ENCODE measurements around the gene ADPRH. TPM values are rescaled to one million over a fixed set of nuclear protein-coding genes. Genes with fewer than 3 reads are reported as not detected.

The ADPRH gene
- total RNA-seq, 1 experiment from 2014 or later, result 3.6 TPM

- H3K9me3 Mint-ChIP-seq, result no peaks in the 10 kb centered on the region
- peaks cover 12% of the 10 kb centered on the region for H3K4me1 Mint-ChIP-seq
Observed at GRCh38 chr3:119600732-119601131, 21.4 kb downstream of the ADPRH start.

GRCh38 chr3:119601154-119601553 lies 21.9 kb downstream of the ADPRH start:
- DNase-seq (ENCODE audit: low spot score) (no peak), ATAC-seq (no peak)
- peaks cover 12% of the 10 kb centered on the region for H3K4me1 Mint-ChIP-seq
- H3K27ac Mint-ChIP-seq, result no peak overlapping the region
- CTCF ChIA-PET, result interaction anchor here (0.6 to 2.9 kb wide), 29 partner anchors 8 to 173 kb away, joined by 3 to 12 read pairs (median 5); partner anchors contain the start of genes ADPRH, COX17 and POPDC2
- POLR2A ChIA-PET, result no interaction called here
- no peak overlapping the region for H3K4me3 Mint-ChIP-seq
- no peaks in the 10 kb centered on the region; the same call in none of the 2 replicates for H3K27me3 Mint-ChIP-seq (ENCODE audit: low read depth)
- TF ChIP-seq MYBL2 (CRISPR knock-in tag; IDR thresholded peaks at IDR 0.05), result no peak
- no peak for TF ChIP-seq ZSCAN18 (CRISPR knock-in tag; IDR thresholded peaks at IDR 0.05)
- no peak for TF ChIP-seq ELF4 (CRISPR knock-in tag; IDR thresholded peaks at IDR 0.05; ENCODE audit: low read depth)
- TF ChIP-seq MLX (CRISPR knock-in tag; IDR thresholded peaks at IDR 0.05), result no peak
- no peak for TF ChIP-seq NFE2L1 (CRISPR knock-in tag; IDR thresholded peaks at IDR 0.05)
- TF ChIP-seq NR2C2 (CRISPR knock-in tag; IDR thresholded peaks at IDR 0.05), result no peak
- TF ChIP-seq USF2 (CRISPR knock-in tag; IDR thresholded peaks at IDR 0.05), result no peak
- no peak for TF ChIP-seq RORB (CRISPR knock-in tag; IDR thresholded peaks at IDR 0.05)
- TF ChIP-seq ATF1 (CRISPR knock-in tag; IDR thresholded peaks at IDR 0.05), result no peak
- no peaks in the 10 kb centered on the region for H3K36me3 Mint-ChIP-seq
- no peaks in the 10 kb centered on the region for H3K9me3 Mint-ChIP-seq

More at GRCh38 chr3:119600732-119601131, 21.4 kb downstream of the ADPRH start:
- ATAC-seq, result peak; percentile 99
- Mint-ChIP-seq H3K27me3 (ENCODE audit: low read depth) (no peaks in the 10 kb centered on the region; the same call in none of the 2 replicates), H3K27ac (no peak overlapping the region), H3K36me3 (no peaks in the 10 kb centered on the region), H3K4me3 (no peak overlapping the region)
- peak; percentile 71 for DNase-seq (ENCODE audit: low spot score)
- CTCF ChIA-PET, result interaction anchor here (0.5 to 2.9 kb wide), 37 partner anchors 8 to 426 kb away, joined by 3 to 12 read pairs (median 5); partner anchors contain the start of genes ADPRH, COX17 and POPDC2
- POLR2A ChIA-PET, result interaction anchor here (0.6 kb wide), 1 partner anchor 103 kb away, joined by 3 read pairs; the partner anchor contains the start of gene TIMMDC1
- TF ChIP-seq, protein P1, sequence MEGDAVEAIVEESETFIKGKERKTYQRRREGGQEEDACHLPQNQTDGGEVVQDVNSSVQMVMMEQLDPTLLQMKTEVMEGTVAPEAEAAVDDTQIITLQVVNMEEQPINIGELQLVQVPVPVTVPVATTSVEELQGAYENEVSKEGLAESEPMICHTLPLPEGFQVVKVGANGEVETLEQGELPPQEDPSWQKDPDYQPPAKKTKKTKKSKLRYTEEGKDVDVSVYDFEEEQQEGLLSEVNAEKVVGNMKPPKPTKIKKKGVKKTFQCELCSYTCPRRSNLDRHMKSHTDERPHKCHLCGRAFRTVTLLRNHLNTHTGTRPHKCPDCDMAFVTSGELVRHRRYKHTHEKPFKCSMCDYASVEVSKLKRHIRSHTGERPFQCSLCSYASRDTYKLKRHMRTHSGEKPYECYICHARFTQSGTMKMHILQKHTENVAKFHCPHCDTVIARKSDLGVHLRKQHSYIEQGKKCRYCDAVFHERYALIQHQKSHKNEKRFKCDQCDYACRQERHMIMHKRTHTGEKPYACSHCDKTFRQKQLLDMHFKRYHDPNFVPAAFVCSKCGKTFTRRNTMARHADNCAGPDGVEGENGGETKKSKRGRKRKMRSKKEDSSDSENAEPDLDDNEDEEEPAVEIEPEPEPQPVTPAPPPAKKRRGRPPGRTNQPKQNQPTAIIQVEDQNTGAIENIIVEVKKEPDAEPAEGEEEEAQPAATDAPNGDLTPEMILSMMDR (IDR thresholded peaks at IDR 0.05), result peak; percentile 43; the same call in 1 of the 2 replicates
- TF ChIP-seq EMX1 (CRISPR knock-in tag; IDR thresholded peaks at IDR 0.05) (no peak), ZNF423 (CRISPR knock-in tag; IDR thresholded peaks at IDR 0.05) (peak; percentile 72)

GRCh38 chr3:119602676-119603075 lies 23.4 kb downstream of the ADPRH start:
- ChIA-PET CTCF (no interaction called here), POLR2A (no interaction called here)
- no peak overlapping the region for H3K4me3 Mint-ChIP-seq
- H3K4me1 Mint-ChIP-seq, result peaks cover 12% of the 10 kb centered on the region
- H3K9me3 Mint-ChIP-seq, result no peaks in the 10 kb centered on the region
- H3K27ac Mint-ChIP-seq, result no peak overlapping the region
- ATAC-seq (no peak), DNase-seq (ENCODE audit: low spot score) (no peak)
- no peaks in the 10 kb centered on the region; the same call in 1 of the 2 replicates for H3K27me3 Mint-ChIP-seq (ENCODE audit: low read depth)
- H3K36me3 Mint-ChIP-seq, result no peaks in the 10 kb centered on the region
- TF ChIP-seq RELA (CRISPR knock-in tag; IDR thresholded peaks at IDR 0.05; ENCODE audit: borderline replicate concordance), result no peak
- no peak for TF ChIP-seq KAT7 (CRISPR knock-in tag; IDR thresholded peaks at IDR 0.05; ENCODE audit: borderline replicate concordance)
- no peak for TF ChIP-seq HMGA2 (CRISPR knock-in tag; IDR thresholded peaks at IDR 0.05)
- no peak for TF ChIP-seq ZNF423 (CRISPR knock-in tag; IDR thresholded peaks at IDR 0.05)
- TF ChIP-seq MXD4 (CRISPR knock-in tag; IDR thresholded peaks at IDR 0.05; ENCODE audit: borderline replicate concordance), result no peak
- no peak for TF ChIP-seq ETV6 (CRISPR knock-in tag; IDR thresholded peaks at IDR 0.05)
- no peak for TF ChIP-seq TP53 (CRISPR knock-in tag; IDR thresholded peaks at IDR 0.05)
- TF ChIP-seq NFATC4 (CRISPR knock-in tag; IDR thresholded peaks at IDR 0.05), result no peak
- TF ChIP-seq ZMAT4 (CRISPR knock-in tag; IDR thresholded peaks at IDR 0.05), result no peak
- no peak for TF ChIP-seq NR3C1 (CRISPR knock-in tag; conservative IDR thresholded peaks at IDR 0.05; ENCODE audit: low read depth)
- no peak for TF ChIP-seq USF1 (CRISPR knock-in tag; IDR thresholded peaks at IDR 0.05)
- no peak for TF ChIP-seq ZNF425 (CRISPR knock-in tag; conservative IDR thresholded peaks at IDR 0.05)
- TF ChIP-seq, protein P2, sequence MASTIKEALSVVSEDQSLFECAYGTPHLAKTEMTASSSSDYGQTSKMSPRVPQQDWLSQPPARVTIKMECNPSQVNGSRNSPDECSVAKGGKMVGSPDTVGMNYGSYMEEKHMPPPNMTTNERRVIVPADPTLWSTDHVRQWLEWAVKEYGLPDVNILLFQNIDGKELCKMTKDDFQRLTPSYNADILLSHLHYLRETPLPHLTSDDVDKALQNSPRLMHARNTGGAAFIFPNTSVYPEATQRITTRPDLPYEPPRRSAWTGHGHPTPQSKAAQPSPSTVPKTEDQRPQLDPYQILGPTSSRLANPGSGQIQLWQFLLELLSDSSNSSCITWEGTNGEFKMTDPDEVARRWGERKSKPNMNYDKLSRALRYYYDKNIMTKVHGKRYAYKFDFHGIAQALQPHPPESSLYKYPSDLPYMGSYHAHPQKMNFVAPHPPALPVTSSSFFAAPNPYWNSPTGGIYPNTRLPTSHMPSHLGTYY (CRISPR knock-in tag; IDR thresholded peaks at IDR 0.05), result no peak
